ENCODE results near the gene MAP4K4. TPM values are rescaled to one million over a fixed set of nuclear protein-coding genes. Genes with fewer than 3 reads are reported as not detected.

MAP4K4 gene
- total RNA-seq, 1 donor from 2014 or later = 91.9 TPM

- Histone ChIP-seq H3K4me2 (no peak overlapping the region), H3F3A (ENCODE audit: low read depth) (peaks cover 5% of the 10 kb centered on the region), H3K9me3 (ENCODE audit: low read depth) (no peaks in the 10 kb centered on the region), H3K4me3 (no peak overlapping the region), H4K20me1 (ENCODE audit: low read depth) (peaks cover 50% of the 10 kb centered on the region), H3K9ac (no peak overlapping the region), H3K36me3 (no peaks in the 10 kb centered on the region), H2AFZ (replicated peaks) (no peak overlapping the region), H3K79me2 (ENCODE audit: low read depth) (peaks cover 100% of the 10 kb centered on the region), H3K27me3 (no peaks in the 10 kb centered on the region), H3K4me1 (peaks cover 39% of the 10 kb centered on the region), H3K27ac (no peak overlapping the region)
- no peak for DNase-seq (ENCODE audit: low spot score)
- TF ChIP-seq EZH2phosphoT487 (IDR thresholded peaks at IDR 0.05) = no peak
- TF ChIP-seq EZH2 (IDR thresholded peaks at IDR 0.05) = no peak
- no peak for TF ChIP-seq CTCF (IDR thresholded peaks at IDR 0.05)
- Mint-ChIP-seq H3K27me3 (ENCODE audit: insufficient read depth, low read depth) (peaks cover 3% of the 10 kb centered on the region), H3K4me1 (peaks cover 47% of the 10 kb centered on the region), H3K27ac (no peak overlapping the region), H3K36me3 (peaks cover 8% of the 10 kb centered on the region), H3K9me3 (peaks cover 2% of the 10 kb centered on the region), H3K4me3 (no peak overlapping the region)
These were observed 110.6 kb downstream of the MAP4K4 start for GRCh38 chr2:101808006-101808562.

- H3K9me3 Mint-ChIP-seq = peaks cover 2% of the 10 kb centered on the region
- H3K27ac ChIP-seq = no peak overlapping the region
- H3K27ac Mint-ChIP-seq = no peak overlapping the region
These were observed 112.2 kb downstream of the MAP4K4 start for GRCh38 chr2:101809698-101810097.

GRCh38 chr2:101811226-101812015 is 113.9 kb downstream of the MAP4K4 start:
- Mint-ChIP-seq H3K27ac (no peak overlapping the region), H3K4me3 (no peak overlapping the region), H3K27me3 (ENCODE audit: insufficient read depth, low read depth) (no peaks in the 10 kb centered on the region), H3K4me1 (peaks cover 26% of the 10 kb centered on the region), H3K9me3 (peaks cover 2% of the 10 kb centered on the region), H3K36me3 (peaks cover 13% of the 10 kb centered on the region)
- Histone ChIP-seq H3K9ac (no peak overlapping the region), H4K20me1 (ENCODE audit: low read depth) (peaks cover 49% of the 10 kb centered on the region), H3K4me3 (no peak overlapping the region), H3K9me3 (ENCODE audit: low read depth) (no peaks in the 10 kb centered on the region), H3K27ac (no peak overlapping the region), H3K36me3 (no peaks in the 10 kb centered on the region), H3K4me1 (peaks cover 19% of the 10 kb centered on the region), H3K4me2 (no peak overlapping the region), H2AFZ (replicated peaks) (no peak overlapping the region), H3K27me3 (no peaks in the 10 kb centered on the region), H3K79me2 (ENCODE audit: low read depth) (peaks cover 100% of the 10 kb centered on the region), H3F3A (ENCODE audit: low read depth) (no peaks in the 10 kb centered on the region)
- TF ChIP-seq EZH2 (IDR thresholded peaks at IDR 0.05) = no peak
- TF ChIP-seq CTCF (IDR thresholded peaks at IDR 0.05) = no peak
- no peak for TF ChIP-seq EZH2phosphoT487 (IDR thresholded peaks at IDR 0.05)
- no peak for DNase-seq (ENCODE audit: low spot score)

More at GRCh38 chr2:101809698-101810097, 112.2 kb downstream of the MAP4K4 start:
- H3K27me3 Mint-ChIP-seq (ENCODE audit: insufficient read depth, low read depth) = peaks cover under 1% of the 10 kb centered on the region
- Histone ChIP-seq H3K9ac (no peak overlapping the region), H3K4me3 (no peak overlapping the region), H3K36me3 (no peaks in the 10 kb centered on the region), H2AFZ (replicated peaks) (no peak overlapping the region), H3K4me1 (peaks cover 24% of the 10 kb centered on the region), H3K27me3 (no peaks in the 10 kb centered on the region), H4K20me1 (ENCODE audit: low read depth) (peaks cover 48% of the 10 kb centered on the region), H3K9me3 (ENCODE audit: low read depth) (no peaks in the 10 kb centered on the region), H3K4me2 (no peak overlapping the region), H3F3A (ENCODE audit: low read depth) (no peaks in the 10 kb centered on the region), H3K79me2 (ENCODE audit: low read depth) (peaks cover 100% of the 10 kb centered on the region)
- no peak for DNase-seq (ENCODE audit: low spot score)
- no peak for TF ChIP-seq EZH2phosphoT487 (IDR thresholded peaks at IDR 0.05)
- TF ChIP-seq EZH2 (IDR thresholded peaks at IDR 0.05) = no peak
- TF ChIP-seq CTCF (IDR thresholded peaks at IDR 0.05) = no peak
- H3K36me3 Mint-ChIP-seq = peaks cover 13% of the 10 kb centered on the region
- H3K4me3 Mint-ChIP-seq = no peak overlapping the region
- H3K4me1 Mint-ChIP-seq = peaks cover 32% of the 10 kb centered on the region

Measured in neural progenitor cell (in vitro differentiated cells).